HEK293 (cell line): ENCODE results near the gene CMTM4.

Source experiments
- CTCF ChIA-PET: fragments of 350-600 bp; formaldehyde crosslinking; extraction: SDS; loops from one replicate; lab custom pipeline; 2021; ENCODE audit warnings: antibody characterized with exemption; lab: Yijun Ruan, JAX
- POLR2A ChIA-PET: fragments of 300-600 bp; formaldehyde crosslinking; extraction: SDS; loops from one replicate; lab custom pipeline; 2020; ENCODE audit warnings: antibody characterized with exemption, inconsistent platforms; lab: Yijun Ruan, JAX
- H3K27ac ChIP-seq: fragments of 200-500 bp; sonication (Bioruptor generic); 2 replicates; pipeline ENCODE4 v1.5.1; 2014; ENCODE audit warnings: low read depth, low read length, control low read depth, inconsistent platforms; ENCODE audit errors: extremely low read depth
- H3K36me3 ChIP-seq, 2 experiments: fragments of 200-500 bp in 1 of 2; sonication (Bioruptor generic) in 1 of 2; 1 replicate in 1 of 2; 2 replicates in 1 of 2; pipeline ENCODE4 v1.5.1; 2014 to 2017; ENCODE audit warnings: inconsistent platforms in 2 of 2, low read length in 2 of 2; ENCODE audit not compliant: control insufficient read depth in 2 of 2, insufficient read depth in 1 of 2
- H3K4me1 ChIP-seq: fragments of 200-500 bp; sonication (Bioruptor generic); 2 replicates; pipeline ENCODE4 v1.5.1; 2014; ENCODE audit warnings: mild to moderate bottlenecking, low read length, inconsistent platforms; ENCODE audit not compliant: control insufficient read depth, insufficient read depth
- H3K4me3 ChIP-seq: 2 replicates; pipeline ENCODE4 v1.5.1; 2011; ENCODE audit warnings: low read depth, mild to moderate bottlenecking, control low read depth, low read length, moderate library complexity
- H3K9me3 ChIP-seq: fragments of 200-500 bp; sonication (Bioruptor generic); 2 replicates; pipeline ENCODE4 v1.5.1; 2014; ENCODE audit warnings: low read depth, low read length, inconsistent platforms; ENCODE audit not compliant: control insufficient read depth, insufficient read depth
- BCL11A ChIP-seq: fragments of 450-650 bp; formaldehyde crosslinking; IDR thresholded peaks from 2 replicates; pipeline ENCODE4 v1.5.1; 2016; ENCODE audit warnings: low read depth, missing biosample characterization, missing genetic modification characterization
- KLF7 ChIP-seq: fragments of 450-650 bp; formaldehyde crosslinking; IDR thresholded peaks from 2 replicates; pipeline ENCODE4 v1.5.1; 2016; ENCODE audit warnings: missing biosample characterization, missing genetic modification characterization, borderline replicate concordance
- KLF8 ChIP-seq: fragments of 450-650 bp; formaldehyde crosslinking; IDR thresholded peaks from 2 replicates; pipeline ENCODE4 v1.5.1; 2016; ENCODE audit warnings: missing biosample characterization, missing genetic modification characterization
- SALL2 ChIP-seq: fragments of 450-650 bp; formaldehyde crosslinking; IDR thresholded peaks from 2 replicates; pipeline ENCODE4 v1.5.0; 2017; ENCODE audit warnings: missing biosample characterization, mild to moderate bottlenecking, missing genetic modification characterization, borderline replicate concordance
- SCRT1 ChIP-seq: fragments of 450-650 bp; formaldehyde crosslinking; IDR thresholded peaks from 2 replicates; pipeline ENCODE4 v1.5.1; 2016; ENCODE audit warnings: missing biosample characterization, missing genetic modification characterization, borderline replicate concordance
- SCRT2 ChIP-seq: fragments of 450-650 bp; formaldehyde crosslinking; IDR thresholded peaks from 2 replicates; pipeline ENCODE4 v1.5.1; 2016; ENCODE audit warnings: missing biosample characterization, missing genetic modification characterization
- TRIM28 ChIP-seq: IDR thresholded peaks from 2 replicates; pipeline ENCODE4 v1.6.1; 2011; ENCODE audit warnings: low read length, control low read depth, borderline replicate concordance
- ZBTB17 ChIP-seq: fragments of 450-650 bp; formaldehyde crosslinking; IDR thresholded peaks from 2 replicates; pipeline ENCODE4 v1.5.1; 2016; ENCODE audit warnings: missing biosample characterization, missing genetic modification characterization
- ZBTB8A ChIP-seq: fragments of 450-650 bp; formaldehyde crosslinking; IDR thresholded peaks from 2 replicates; pipeline ENCODE4 v1.5.1; 2016; ENCODE audit warnings: missing biosample characterization, missing genetic modification characterization
- ZNF148 ChIP-seq: fragments of 450-650 bp; formaldehyde crosslinking; IDR thresholded peaks from 2 replicates; pipeline ENCODE4 v1.5.0; 2017; ENCODE audit warnings: missing biosample characterization, missing genetic modification characterization, borderline replicate concordance
- ZNF274 ChIP-seq, 2 experiments: fragments of 200-500 bp in 1 of 2; fragments of 450-650 bp in 1 of 2; sonication (Bioruptor generic) in 1 of 2; formaldehyde crosslinking in 1 of 2; IDR thresholded peaks; 2 replicates each; pipeline versions ENCODE4 v1.5.1 to v1.6.1; 2014 to 2016; ENCODE audit warnings: borderline replicate concordance in 1 of 2, inconsistent platforms in 1 of 2, low read length in 1 of 2, missing biosample characterization in 1 of 2, missing genetic modification characterization in 1 of 2
- ZNF350 ChIP-seq: fragments of 450-650 bp; formaldehyde crosslinking; IDR thresholded peaks from 2 replicates; pipeline ENCODE4 v1.5.0; 2017; ENCODE audit warnings: missing biosample characterization, mild to moderate bottlenecking, missing genetic modification characterization
- ZNF830 ChIP-seq: fragments of 450-650 bp; IDR thresholded peaks from 2 replicates; pipeline ENCODE4 v1.5.0; 2018; ENCODE audit warnings: missing biosample characterization, missing genetic modification characterization, low read depth, mild to moderate bottlenecking, moderate library complexity
- TF ChIP-seq, protein P1 (sequence below): fragments of 450-650 bp; IDR thresholded peaks from 2 replicates; pipeline ENCODE4 v1.5.1; 2018; ENCODE audit warnings: missing biosample characterization, mild to moderate bottlenecking, missing genetic modification characterization
- TF ChIP-seq, protein P2 (sequence below): fragments of 450-650 bp; formaldehyde crosslinking; optimal IDR thresholded peaks from 2 replicates; pipeline ENCODE3; 2016; ENCODE audit warnings: missing biosample characterization, mild to moderate bottlenecking, missing genetic modification characterization

Gene CMTM4

DNA sequence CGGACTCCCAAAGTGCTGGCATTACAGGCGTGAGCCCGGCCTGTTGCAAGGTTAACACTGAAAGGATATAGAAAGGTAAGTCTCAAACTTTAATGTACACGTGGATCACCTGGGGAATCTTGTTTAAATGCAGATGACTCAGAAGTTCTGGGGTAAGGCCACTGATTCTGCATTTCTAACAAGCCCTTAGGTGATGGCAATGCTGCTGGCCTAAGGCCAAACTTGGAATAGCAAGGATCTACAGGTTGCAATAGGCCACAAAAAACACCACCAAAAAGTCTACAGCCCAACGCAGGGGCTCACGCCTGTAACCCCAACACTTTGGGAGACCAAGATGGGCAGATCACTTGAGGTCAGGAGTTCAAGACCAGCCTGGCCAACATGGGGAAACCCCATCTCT, 4.2 kb downstream of the CMTM4 start:
- ChIA-PET POLR2A (no interaction called here), CTCF (interaction anchor here (0.6 to 0.8 kb wide), 2 partner anchors 24 to 1278 kb away, joined by 3 read pairs; no protein-coding TSS in a partner anchor)
- Histone ChIP-seq H3K27ac (no peak overlapping the region), H3K9me3 (no peaks in the 10 kb centered on the region), H3K4me1 (peaks cover 14% of the 10 kb centered on the region; the same call in 1 of the 2 replicates)
- TF ChIP-seq SCRT2 (tag by site-specific recombination), result peak; percentile 84
- peak; percentile 45; the same call in 1 of the 2 replicates for TF ChIP-seq SCRT1
- TF ChIP-seq, protein P1, sequence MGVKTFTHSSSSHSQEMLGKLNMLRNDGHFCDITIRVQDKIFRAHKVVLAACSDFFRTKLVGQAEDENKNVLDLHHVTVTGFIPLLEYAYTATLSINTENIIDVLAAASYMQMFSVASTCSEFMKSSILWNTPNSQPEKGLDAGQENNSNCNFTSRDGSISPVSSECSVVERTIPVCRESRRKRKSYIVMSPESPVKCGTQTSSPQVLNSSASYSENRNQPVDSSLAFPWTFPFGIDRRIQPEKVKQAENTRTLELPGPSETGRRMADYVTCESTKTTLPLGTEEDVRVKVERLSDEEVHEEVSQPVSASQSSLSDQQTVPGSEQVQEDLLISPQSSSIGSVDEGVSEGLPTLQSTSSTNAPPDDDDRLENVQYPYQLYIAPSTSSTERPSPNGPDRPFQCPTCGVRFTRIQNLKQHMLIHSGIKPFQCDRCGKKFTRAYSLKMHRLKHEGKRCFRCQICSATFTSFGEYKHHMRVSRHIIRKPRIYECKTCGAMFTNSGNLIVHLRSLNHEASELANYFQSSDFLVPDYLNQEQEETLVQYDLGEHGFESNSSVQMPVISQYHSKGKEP (tag by site-specific recombination), result peak; percentile 60
- TF ChIP-seq ZBTB8A (tag by site-specific recombination), result no peak
- TF ChIP-seq, all 188 proteins: peak for 3
- no peak overlapping the region for H3K4me3 ChIP-seq
- H3K36me3 ChIP-seq, result peaks cover 0 to 10% of the 10 kb centered on the region in 2 experiments; a peak in 1 of 3 replicates

DNA sequence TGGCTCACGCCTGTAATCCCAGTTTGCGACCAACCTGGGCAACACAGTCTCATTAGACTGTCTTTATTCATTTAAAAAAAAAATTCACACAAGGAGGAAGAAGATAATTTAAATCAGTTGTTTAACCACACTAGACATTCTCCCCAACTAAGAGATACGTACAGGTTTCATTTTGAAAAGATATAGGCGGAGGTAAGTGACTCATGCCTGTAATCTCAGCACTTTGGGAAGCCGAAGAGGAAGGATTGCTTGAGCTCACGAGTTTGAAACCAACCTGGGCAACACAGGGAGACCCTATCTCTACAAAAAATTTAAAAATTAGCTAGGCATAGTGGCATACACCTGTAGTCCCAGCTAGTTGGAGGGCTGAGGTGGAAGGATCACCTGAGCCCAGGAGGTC, 5.3 kb downstream of the CMTM4 start:
- Histone ChIP-seq H3K9me3 (no peaks in the 10 kb centered on the region), H3K36me3 (peaks cover 0 to 10% of the 10 kb centered on the region in 2 experiments; a peak in 1 of 3 replicates)
- CTCF ChIA-PET, result interaction anchor here (2.4 kb wide), 1 partner anchor 40 kb away, joined by 9 read pairs; no protein-coding TSS in a partner anchor
- TF ChIP-seq, protein P2, sequence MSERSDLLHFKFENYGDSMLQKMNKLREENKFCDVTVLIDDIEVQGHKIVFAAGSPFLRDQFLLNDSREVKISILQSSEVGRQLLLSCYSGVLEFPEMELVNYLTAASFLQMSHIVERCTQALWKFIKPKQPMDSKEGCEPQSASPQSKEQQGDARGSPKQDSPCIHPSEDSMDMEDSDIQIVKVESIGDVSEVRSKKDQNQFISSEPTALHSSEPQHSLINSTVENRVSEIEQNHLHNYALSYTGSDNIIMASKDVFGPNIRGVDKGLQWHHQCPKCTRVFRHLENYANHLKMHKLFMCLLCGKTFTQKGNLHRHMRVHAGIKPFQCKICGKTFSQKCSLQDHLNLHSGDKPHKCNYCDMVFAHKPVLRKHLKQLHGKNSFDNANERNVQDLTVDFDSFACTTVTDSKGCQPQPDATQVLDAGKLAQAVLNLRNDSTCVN, result no peak
- no peak for TF ChIP-seq ZNF830
- TF ChIP-seq SALL2, result no peak
- no peak for TF ChIP-seq TRIM28
- TF ChIP-seq ZBTB17, result no peak
- TF ChIP-seq ZNF274 (IDR thresholded peaks at IDR 0.05; ENCODE audit: low read length), result no peak
- no peak for TF ChIP-seq ZNF274 (tag by site-specific recombination; IDR thresholded peaks at IDR 0.05; ENCODE audit: borderline replicate concordance)
- TF ChIP-seq, protein P1 (tag by site-specific recombination), result no peak
- TF ChIP-seq ZNF148, result no peak
- TF ChIP-seq BCL11A (tag by site-specific recombination), result no peak
- TF ChIP-seq KLF7 (tag by site-specific recombination), result no peak
- no peak for TF ChIP-seq KLF8 (tag by site-specific recombination)
- no peak for TF ChIP-seq ZNF350 (tag by site-specific recombination)
- TF ChIP-seq, all 188 proteins: peak for 0
- POLR2A ChIA-PET, result interaction anchor here (0.6 kb wide), 1 partner anchor 482 kb away, joined by 3 read pairs; no protein-coding TSS in a partner anchor
- H3K27ac ChIP-seq, result no peak overlapping the region
- peaks cover 13% of the 10 kb centered on the region; the same call in 1 of the 2 replicates for H3K4me1 ChIP-seq
- no peak overlapping the region for H3K4me3 ChIP-seq
